ENCODE measurements around the gene LZIC. TPM values are rescaled to one million over a fixed set of nuclear protein-coding genes. Genes with fewer than 3 reads are reported as not detected.

Gene LZIC
- total and polyA plus RNA-seq, 2 of the 13 experiments (the other 11 are each of a cell fraction or from before 2014, with no cell fraction given) = 25.2 to 71.8 TPM

GRCh38 chr1:9886092-9886742 is 57.0 kb downstream of the LZIC start (continued):
- TF ChIP-seq MLXIP (CRISPR knock-in tag; IDR thresholded peaks at IDR 0.05; ENCODE audit: borderline replicate concordance) (no peak), SRSF9 (IDR thresholded peaks at IDR 0.05; ENCODE audit: borderline replicate concordance, insufficient read depth, low read depth, low read length, poor library complexity, severe bottlenecking) (no peak), DZIP1 (CRISPR knock-in tag; IDR thresholded peaks at IDR 0.05) (no peak), ZNF275 (CRISPR knock-in tag; IDR thresholded peaks at IDR 0.05; ENCODE audit: borderline replicate concordance) (no peak), ATF3 (CRISPR knock-in tag; IDR thresholded peaks at IDR 0.05) (no peak), THYN1 (CRISPR knock-in tag; IDR thresholded peaks at IDR 0.05; ENCODE audit: borderline replicate concordance, low read depth) (no peak)
